Testis (tissue), 3 donors: ENCODE data around the gene ERBB4. TPM values are rescaled to one million over a fixed set of nuclear protein-coding genes. Genes with fewer than 3 reads are reported as not detected.

Experiments
- DNase-seq: peaks from one replicate; pipeline ENCODE4 v3.0.0-alpha.2; 2019
- H3K27ac ChIP-seq, 2 donors: fragments of 200-600 bp; sonication (generic); one replicate each; pipeline ENCODE4 v1.5.1; 2019
- H3K27me3 ChIP-seq: fragments of 200-600 bp; sonication (generic); one replicate; pipeline ENCODE4 v1.5.1; 2019
- H3K36me3 ChIP-seq: fragments of 200-600 bp; sonication (generic); one replicate; pipeline ENCODE4 v1.5.1; 2017; ENCODE audit warnings: low read depth; ENCODE audit errors: missing control alignments
- H3K4me1 ChIP-seq: fragments of 200-600 bp; sonication (generic); one replicate; pipeline ENCODE4 v1.5.1; 2019
- H3K4me3 ChIP-seq, 2 donors: fragments of 200-600 bp; sonication (generic); one replicate each; pipeline ENCODE4 v1.5.1; 2017 to 2019
- H3K9me3 ChIP-seq: fragments of 200-600 bp; sonication (generic); one replicate; pipeline ENCODE4 v1.5.1; 2017
- POLR2A ChIP-seq: fragments of 450-650 bp; IDR thresholded peaks from one replicate; pipeline ENCODE4 v1.6.1; 2017; ENCODE audit warnings: antibody characterized with exemption, mild to moderate bottlenecking, moderate library complexity
- WGBS, 2 donors: methylation state at CpG; one replicate each; pipeline ENCODE4 v1.1.5; 2018; 5-methylcytosine and 5-hydroxymethylcytosine counted together
- intact Hi-C: fragments of 100-400 bp; cut with DNase I; formaldehyde crosslinking; loops from one replicate; pipeline ENCODE4 v1.15.1; 2023; ENCODE audit warnings: low total_unique reads
- polyA plus RNA-seq: library from polyadenylated mRNA; stranded (reverse); fragments of 350-450 nt; fragmentation: Illumina TruSeq; extraction: RNeasy Lipid Tissue Mini Kit (QIAGEN cat#74804); gene quantifications from one replicate; pipeline ENCODE4 v1.2.3, GENCODE V29; 2014; ENCODE audit warnings: low read depth, low replicate concordance; ENCODE audit not compliant: insufficient read depth
- total RNA-seq, 2 donors: library from RNA; depleted of rRNA; stranded (reverse); fragments of >200 nt; gene quantifications; one replicate each; pipeline ENCODE4 v1.2.3, GENCODE V29; 2016
- TF ChIP-seq, protein P1 (sequence below), 3 experiments: fragments of 450-650 bp in 2 of 3; fragments of 200-600 bp in 1 of 3; sonication (generic) in 1 of 3; IDR thresholded peaks; one replicate each; pipeline ENCODE4 v1.5.1; 2016 to 2019; ENCODE audit warnings: antibody characterized with exemption in 3 of 3, mild to moderate bottlenecking in 2 of 3, moderate library complexity in 1 of 3

Gene ERBB4
- total and polyA plus RNA-seq, 3 donors from 2014 or later, result 6.1 to 62.7 (median 47.7) TPM

DNA sequence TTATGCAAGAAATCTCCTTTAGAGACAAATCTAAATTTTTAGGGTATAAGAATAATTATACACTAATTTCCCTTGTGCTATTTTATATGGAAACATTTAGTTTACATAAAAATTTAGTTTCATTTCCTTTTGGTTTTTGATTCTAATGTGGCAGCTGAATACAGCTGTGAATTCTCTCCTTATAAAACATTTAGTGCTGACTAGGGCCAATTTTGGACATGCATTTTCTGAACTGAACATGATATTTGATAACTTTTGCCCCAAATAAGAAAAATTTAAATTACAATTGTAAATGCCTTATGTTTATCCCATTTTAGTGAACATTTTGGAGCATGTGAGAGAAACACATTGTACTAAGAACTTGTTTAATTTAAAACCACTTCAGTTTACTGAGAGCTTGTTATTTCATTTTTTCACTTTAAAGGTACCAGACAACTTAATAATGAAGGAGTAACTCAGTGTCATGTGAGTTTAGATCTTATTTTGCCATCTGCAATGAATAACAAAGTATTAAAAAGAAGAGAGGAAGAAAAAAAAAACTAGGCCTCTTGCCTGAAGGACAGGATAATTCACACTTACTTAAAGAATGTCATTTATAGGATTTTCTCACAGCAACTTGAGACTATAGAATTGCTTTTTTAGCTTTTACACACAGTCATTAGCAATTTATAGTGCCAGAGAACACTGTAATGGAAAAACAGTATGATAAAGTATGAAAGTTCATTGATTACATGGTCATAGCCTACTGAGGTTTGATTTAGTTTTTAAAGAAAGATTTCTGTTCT lies 209.7 kb downstream of the ERBB4 start:
- intact Hi-C loops, result no loop called here

DNA sequence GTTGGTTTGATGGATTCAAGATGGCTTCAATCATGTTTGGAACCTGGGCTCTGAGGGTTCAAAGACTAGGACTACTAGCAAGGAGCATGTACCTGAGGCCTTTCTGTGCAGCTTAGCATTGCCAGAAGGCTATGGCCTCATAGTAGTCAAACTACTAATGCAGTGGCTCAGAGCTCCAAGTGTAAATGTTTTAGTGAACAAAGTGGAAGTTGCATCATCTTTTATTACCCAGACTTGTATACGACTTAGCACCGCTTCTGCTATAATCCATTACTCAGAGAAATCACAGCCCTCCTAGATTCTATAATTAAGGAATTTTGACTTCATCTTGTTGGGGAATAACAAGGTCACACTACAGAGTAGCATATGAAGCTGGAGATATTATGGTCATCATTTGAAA lies 210.5 kb downstream of the ERBB4 start:
- no peaks in the 10 kb centered on the region for H3K27me3 ChIP-seq
- intact Hi-C loops, result no loop called here
- TF ChIP-seq POLR2A, result no peak
- TF ChIP-seq, protein P1, sequence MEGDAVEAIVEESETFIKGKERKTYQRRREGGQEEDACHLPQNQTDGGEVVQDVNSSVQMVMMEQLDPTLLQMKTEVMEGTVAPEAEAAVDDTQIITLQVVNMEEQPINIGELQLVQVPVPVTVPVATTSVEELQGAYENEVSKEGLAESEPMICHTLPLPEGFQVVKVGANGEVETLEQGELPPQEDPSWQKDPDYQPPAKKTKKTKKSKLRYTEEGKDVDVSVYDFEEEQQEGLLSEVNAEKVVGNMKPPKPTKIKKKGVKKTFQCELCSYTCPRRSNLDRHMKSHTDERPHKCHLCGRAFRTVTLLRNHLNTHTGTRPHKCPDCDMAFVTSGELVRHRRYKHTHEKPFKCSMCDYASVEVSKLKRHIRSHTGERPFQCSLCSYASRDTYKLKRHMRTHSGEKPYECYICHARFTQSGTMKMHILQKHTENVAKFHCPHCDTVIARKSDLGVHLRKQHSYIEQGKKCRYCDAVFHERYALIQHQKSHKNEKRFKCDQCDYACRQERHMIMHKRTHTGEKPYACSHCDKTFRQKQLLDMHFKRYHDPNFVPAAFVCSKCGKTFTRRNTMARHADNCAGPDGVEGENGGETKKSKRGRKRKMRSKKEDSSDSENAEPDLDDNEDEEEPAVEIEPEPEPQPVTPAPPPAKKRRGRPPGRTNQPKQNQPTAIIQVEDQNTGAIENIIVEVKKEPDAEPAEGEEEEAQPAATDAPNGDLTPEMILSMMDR (IDR thresholded peaks at IDR 0.05), result no peak
- no peak overlapping the region for H3K4me3 ChIP-seq
- no peaks in the 10 kb centered on the region for H3K36me3 ChIP-seq
- H3K9me3 ChIP-seq, result no peaks in the 10 kb centered on the region
- no peak overlapping the region for H3K27ac ChIP-seq
- 63 to 79% methylated on average over 2 of the region's 2 CpGs for WGBS, 2 donors
- H3K4me1 ChIP-seq, result no peaks in the 10 kb centered on the region
- DNase-seq, result no peak

More for the DNA sequence above, 209.7 kb downstream of the ERBB4 start:
- no peaks in the 10 kb centered on the region for H3K27me3 ChIP-seq
- H3K4me1 ChIP-seq, result no peaks in the 10 kb centered on the region
- DNase-seq, result no peak
- no peaks in the 10 kb centered on the region for H3K36me3 ChIP-seq
- peak overlapping the region in 1 of 2 donors; percentile 21 for H3K27ac ChIP-seq
- no peak overlapping the region for H3K4me3 ChIP-seq
- no peak for TF ChIP-seq POLR2A
- TF ChIP-seq, protein P1 (IDR thresholded peaks at IDR 0.05), result no peak
- no peaks in the 10 kb centered on the region for H3K9me3 ChIP-seq

DNA sequence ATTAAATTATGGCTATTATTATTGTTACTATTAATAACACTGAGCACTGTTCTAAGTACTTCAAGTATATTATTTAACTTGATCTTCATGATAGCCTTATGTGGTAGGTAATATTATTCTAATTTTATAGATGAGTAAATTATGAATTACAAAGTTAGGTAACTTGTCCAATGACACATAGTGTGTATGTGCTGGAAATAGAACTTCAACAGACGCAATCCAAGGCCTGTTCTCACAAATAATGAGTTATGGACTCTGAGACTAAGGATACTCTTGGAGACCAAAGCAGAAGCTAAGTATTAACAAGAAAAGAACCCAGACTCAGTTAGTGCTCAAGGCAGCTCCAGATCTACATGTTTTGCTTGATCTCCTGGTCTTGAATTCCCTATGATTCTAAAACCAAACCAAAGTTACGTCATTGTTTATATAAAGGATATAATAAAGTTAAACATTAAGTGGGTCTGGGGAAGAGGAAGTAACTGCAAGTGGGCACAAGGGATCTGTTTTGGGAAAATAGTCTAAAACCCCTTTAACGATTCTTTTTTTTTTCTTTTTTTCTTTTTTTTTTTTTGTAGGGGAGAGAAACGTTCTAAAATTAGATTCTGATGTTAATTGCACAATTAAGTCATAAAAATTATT lies 211.3 kb downstream of the ERBB4 start:
- no peaks in the 10 kb centered on the region for H3K36me3 ChIP-seq
- no peak for DNase-seq
- H3K4me1 ChIP-seq, result no peaks in the 10 kb centered on the region
- TF ChIP-seq POLR2A, result no peak
- TF ChIP-seq, protein P1 (IDR thresholded peaks at IDR 0.05), result no peak
- H3K27ac ChIP-seq, result no peak overlapping the region
- 58 to 85% methylated on average over 4 of the region's 4 CpGs for WGBS, 2 donors
- intact Hi-C loops, result no loop called here
- H3K27me3 ChIP-seq, result no peaks in the 10 kb centered on the region
- no peak overlapping the region for H3K4me3 ChIP-seq
- no peaks in the 10 kb centered on the region for H3K9me3 ChIP-seq

DNA sequence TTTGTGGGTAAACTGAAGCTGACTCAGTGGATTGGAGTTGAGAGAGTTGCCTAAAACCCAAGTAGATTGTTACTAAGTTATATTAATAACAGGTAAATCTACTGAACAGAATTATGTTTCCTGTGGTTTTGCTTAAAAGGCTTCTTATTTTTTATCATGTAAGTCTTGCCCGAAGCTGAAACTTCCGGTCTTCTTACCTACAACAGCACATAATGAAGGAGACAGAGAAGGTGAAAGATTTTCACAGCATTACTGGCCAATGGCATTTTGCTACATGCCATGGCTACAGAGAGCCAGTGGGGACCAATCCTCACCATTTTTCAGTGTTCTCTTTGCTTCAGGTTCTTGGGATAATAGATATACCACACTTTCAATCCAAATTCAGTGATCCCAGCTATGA lies 220.0 kb downstream of the ERBB4 start:
- no peak overlapping the region for H3K4me3 ChIP-seq
- H3K36me3 ChIP-seq, result no peaks in the 10 kb centered on the region
- H3K4me1 ChIP-seq, result no peaks in the 10 kb centered on the region
- 86 to 92% methylated on average over 2 of the region's 2 CpGs for WGBS, 2 donors
- TF ChIP-seq, protein P1 (IDR thresholded peaks at IDR 0.05), result no peak
- TF ChIP-seq POLR2A, result no peak
- no peaks in the 10 kb centered on the region for H3K9me3 ChIP-seq
- H3K27me3 ChIP-seq, result no peaks in the 10 kb centered on the region
- no peak for DNase-seq
- no peak overlapping the region for H3K27ac ChIP-seq
- intact Hi-C loops, result no loop called here
